HL-60/S4 (cell line): ENCODE results near the gene MEGF6.

Experiments used
- in situ Hi-C: fragments of 300-500 bp; cut with MboI; formaldehyde crosslinking; loops from 2 replicates; pipeline ENCODE4 v1.14.3; 2022; ENCODE audit warnings: low sequenced_read_pairs

MEGF6 gene

DNA sequence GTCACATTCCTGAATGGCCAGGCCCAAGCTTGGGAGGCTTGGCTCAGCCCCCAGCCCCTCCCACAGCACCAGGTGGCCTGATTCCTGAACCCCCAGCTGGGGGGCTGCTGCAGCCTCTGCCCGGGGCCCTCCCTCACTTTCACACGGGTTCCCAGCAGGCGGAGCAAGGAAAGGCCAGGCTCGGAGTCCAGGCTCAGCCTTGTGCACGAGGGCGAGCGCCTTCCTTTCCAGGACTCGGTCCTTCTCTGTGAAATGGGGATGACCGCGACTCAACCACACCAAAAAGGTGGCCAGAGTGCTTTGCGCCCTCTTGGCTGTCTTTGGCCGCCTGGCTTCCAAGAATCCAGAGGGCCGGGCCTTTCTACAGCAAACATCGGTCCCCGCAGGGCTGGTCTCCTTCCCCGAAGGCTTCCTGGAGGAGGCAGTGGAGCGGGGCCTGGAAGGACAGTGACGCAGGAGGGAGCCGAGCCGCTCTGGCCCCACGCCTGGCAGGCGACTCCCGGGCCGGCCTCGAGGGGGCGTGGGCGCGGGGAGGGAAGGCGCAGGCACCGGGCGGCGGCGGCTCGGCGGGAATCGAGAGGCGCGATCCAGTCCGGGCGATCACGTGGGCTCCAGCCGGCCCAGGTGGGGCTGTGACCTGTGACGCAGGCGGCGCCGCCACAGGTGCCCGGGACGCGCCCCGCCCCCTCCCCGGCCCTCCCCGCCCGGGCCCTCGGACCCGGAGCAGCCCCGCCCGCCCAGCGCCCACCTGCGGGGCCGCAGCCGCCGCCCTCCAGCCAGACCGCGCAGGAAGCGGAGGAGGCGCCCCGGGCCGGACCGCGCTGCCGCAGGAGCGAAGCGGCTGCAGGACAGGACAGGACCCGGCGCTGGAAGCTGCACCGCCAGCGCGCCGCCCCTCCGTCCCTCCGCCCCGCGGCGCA is 157.2 kb downstream of the MEGF6 start, which contains the start of gene ARHGEF16:
TSS of gene ARHGEF16 (plus strand) at position 775 of the 920 bp plus-strand sequence. CDS start 8,420 bp downstream, outside the sequence.
- in situ Hi-C loops: no loop called here

GRCh38 chr1:3453203-3453761 is 158.0 kb downstream of the MEGF6 start:
- in situ Hi-C loops: no loop called here

DNA sequence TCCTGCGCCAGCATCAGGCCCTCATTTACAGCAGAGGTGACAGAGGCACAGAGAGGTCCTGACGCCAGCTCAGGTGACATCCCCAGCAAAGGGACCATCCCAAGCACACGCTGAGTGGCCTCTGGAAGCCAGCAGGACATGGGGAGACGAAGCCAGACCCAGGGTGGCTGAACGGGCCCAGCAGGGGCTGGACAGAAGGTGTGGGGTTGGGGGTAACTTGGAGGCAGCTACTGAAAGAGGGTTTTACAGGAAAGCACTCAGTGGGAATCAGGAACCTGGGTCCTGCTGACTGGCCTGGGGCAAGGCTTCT is 158.5 kb downstream of the MEGF6 start:
- in situ Hi-C loops: no loop called here

DNA sequence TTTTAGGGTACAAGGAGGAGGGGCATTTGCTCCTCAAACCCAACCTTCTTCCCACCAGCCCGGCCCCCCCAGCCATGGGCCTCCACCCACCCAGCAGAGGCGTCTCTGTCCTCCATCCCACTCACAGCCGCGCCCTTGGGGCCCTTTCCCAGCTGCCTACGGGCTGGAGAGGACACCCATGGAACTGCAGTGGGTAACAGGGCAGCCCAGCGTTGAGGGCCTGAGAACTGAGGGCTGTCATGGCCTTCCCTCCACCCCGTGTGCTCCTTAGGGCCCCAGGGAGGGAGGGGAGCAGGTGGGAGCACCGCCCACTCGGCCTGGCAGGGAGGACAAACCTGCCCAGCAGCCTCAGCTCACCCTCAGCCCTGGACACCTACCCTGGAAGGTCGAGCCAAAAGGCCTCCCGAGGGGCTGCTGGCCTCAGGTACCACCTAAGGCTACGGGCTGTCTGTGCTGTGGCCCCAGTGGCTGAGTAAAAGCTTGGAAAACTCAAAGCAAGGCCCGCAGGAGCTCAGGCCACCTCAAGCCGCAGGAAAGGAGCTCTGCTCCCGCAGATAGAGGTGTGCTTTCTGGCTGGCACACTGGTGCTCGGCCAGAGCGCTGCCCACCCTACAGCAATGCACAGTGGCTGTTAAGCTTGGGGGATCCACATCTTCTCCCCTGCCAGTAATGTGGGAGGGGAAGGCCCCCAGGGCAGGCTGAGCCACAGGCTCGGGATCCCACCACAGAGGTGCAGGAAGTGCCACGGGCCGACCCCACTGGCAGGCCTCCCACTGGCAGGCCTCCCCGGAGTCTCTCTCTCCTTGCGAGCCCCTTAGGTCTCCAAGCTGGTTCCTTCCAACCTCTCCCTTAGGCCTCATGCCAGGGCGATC is 159.1 kb downstream of the MEGF6 start:
- in situ Hi-C loops: no loop called here

- in situ Hi-C loops: no loop called here
Measured at GRCh38 chr1:3450983-3451382, 160.3 kb downstream of the MEGF6 start.

GRCh38 chr1:3450202-3450863 is 161.0 kb downstream of the MEGF6 start:
- in situ Hi-C loops: no loop called here

DNA sequence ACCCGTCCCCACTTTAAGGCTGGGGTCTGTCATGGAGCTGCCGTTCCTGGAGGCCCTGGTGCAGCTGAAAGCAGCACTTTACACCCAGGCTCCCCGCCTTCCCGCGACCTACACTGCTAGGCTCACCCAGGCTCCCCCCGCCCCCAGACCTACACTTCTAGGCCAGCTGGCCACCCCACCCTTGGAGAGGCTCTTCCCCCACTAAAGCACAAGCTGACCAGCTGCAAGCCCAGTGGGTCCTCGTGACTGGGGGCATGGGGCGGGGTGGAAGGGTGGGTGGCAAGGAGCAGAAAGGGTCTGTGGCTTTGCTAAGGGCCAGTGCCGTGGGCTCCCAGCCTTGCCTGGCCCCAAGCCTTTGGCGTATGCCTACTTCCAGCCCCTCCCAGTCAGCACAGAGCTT is 166.6 kb downstream of the MEGF6 start:
- in situ Hi-C loops: no loop called here

DNA sequence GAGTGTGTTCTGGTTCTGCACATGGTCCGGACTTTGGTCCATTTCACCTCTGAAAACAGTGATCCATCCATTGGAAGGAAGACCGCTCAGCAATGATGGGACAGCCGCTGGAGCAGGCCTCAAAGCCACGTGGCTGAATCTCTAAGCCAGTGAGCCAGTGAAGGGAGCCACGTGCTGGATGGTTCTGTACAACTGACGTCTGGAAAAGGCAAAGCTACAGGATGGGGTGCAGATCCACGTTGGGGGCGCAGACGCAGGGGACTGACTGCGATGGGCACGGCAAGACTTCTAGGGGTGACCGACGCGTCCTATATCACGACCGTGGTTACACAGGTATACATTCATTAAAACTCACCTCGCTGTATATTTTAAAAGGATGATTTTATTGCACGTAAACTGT is 167.0 kb downstream of the MEGF6 start:
- in situ Hi-C loops: no loop called here

GRCh38 chr1:3443807-3444206 is 167.5 kb downstream of the MEGF6 start:
- in situ Hi-C loops: no loop called here

DNA sequence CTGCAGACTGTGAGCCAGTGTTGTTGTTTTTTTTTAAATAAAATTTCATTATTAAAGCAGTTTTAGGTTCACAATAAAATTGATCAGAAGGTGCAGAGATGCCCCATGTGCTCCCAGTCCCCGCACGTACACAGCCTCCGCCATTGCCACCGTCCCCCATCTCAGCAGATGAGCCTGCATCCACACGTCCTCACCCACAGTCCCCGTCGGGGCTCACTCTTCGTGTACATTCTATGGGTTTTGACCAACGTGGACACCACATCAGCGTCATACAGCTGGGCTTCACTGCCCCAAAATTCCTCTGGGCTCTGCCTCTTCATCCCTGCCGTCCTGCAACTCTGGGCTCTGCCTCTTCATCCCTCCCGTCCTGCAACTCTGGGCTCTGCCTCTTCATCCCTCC is 168.4 kb downstream of the MEGF6 start:
- in situ Hi-C loops: no loop called here

DNA sequence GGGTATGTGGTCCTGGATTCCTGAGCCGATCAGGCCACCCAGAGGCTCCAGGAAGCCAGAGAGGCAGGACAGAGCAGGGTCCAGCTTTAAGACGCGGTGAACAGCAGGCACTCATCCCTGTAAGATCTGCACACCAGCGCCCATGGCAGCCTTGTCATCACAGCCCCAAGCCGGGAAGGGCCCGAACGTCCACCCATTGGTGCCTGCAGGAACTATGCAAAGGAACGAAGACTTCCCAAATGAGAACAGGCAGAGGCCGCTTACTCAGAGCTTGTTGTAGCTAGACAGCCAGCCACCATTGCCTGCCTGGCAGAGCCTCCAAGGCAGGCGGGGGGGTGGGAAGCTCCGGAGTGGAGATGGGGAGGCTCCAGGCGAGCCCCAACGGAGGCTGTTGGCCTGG is 169.0 kb downstream of the MEGF6 start:
- in situ Hi-C loops: no loop called here

- in situ Hi-C loops: no loop called here
Measured at GRCh38 chr1:3441880-3442279, 169.4 kb downstream of the MEGF6 start.

DNA sequence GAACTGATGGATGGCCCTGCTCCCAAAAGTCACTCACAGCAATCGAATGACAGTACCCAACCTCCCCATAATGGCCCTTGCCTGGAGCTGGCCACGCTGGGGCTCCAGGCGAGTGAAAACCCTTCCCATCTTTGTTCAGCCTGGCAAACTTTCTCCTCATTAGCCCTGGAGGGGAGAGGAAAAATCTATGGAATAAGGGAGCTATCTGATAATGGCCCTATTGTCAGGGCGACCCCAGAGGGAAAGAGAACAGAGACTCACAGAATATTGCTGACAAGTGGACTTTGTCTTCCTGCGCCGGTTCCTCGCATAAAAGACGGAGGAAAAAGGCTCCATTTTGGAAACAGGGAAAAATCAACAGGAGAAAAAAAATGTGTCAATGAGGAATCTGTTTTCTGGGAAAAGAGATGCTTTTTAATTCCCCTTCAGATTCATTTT is 169.9 kb downstream of the MEGF6 start:
- in situ Hi-C loops: no loop called here

- in situ Hi-C loops: no loop called here
Measured at GRCh38 chr1:3440711-3441409, 170.4 kb downstream of the MEGF6 start.

DNA sequence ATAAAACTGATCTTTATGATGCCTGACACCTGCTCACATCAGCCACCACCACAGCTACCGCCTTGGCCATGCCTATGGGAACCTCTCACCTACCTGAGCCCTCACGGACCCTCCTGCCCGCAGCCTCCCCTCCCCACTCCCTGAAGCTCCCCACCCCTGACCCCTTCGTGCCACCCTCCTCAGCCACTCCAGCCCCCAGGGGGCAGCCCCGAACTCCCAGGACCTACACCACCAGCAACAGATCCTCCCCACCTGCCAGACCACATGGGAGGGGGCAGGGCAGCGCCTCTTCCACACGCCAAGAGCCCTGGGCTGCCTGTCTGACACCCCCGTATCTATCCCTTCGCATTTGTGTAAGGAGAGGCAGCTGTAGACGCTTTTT is 171.0 kb downstream of the MEGF6 start:
- in situ Hi-C loops: no loop called here
